ENCODE results near the gene MYMK.

The MYMK gene

GRCh38 chr9:133569121-133569785 is 44.5 kb upstream of the MYMK start:
- peaks cover 0 to 29% (median 0%) of the 10 kb centered on the region in 3 experiments for H3K27me3 ChIP-seq (ENCODE audit: control insufficient read depth in 3 of 3, insufficient read depth in 3 of 3, low read depth in 1 of 3, low read length in 3 of 3)
- H3K79me1 ChIP-seq (ENCODE audit: low read depth, low read length): peaks cover 3% of the 10 kb centered on the region
- no CpG with 5 or more reads among the region's 14 CpGs for WGBS, 2 donors (ENCODE audit: extremely low coverage in 2 of 2, insufficient read length in 2 of 2, insufficient replicate concordance in 1 of 2)

GRCh38 chr9:133568186-133568585 is 43.4 kb upstream of the MYMK start:
- no peak overlapping the region for H3K4me2 ChIP-seq (ENCODE audit: insufficient read depth, low read length, poor library complexity, severe bottlenecking)
- H2AFZ ChIP-seq (ENCODE audit: low read length): no peak overlapping the region
- no peaks in the 10 kb centered on the region for H3K36me3 ChIP-seq (replicated peaks in 1 of 2; ENCODE audit: control insufficient read depth in 2 of 2, insufficient read depth in 2 of 2, low read length in 2 of 2)
- H2AK5ac ChIP-seq (ENCODE audit: low read depth, low read length): no peak overlapping the region
- peak overlapping the region; percentile 72 for H2BK120ac ChIP-seq (ENCODE audit: low read depth, low read length)
- no peak overlapping the region for H2BK12ac ChIP-seq (ENCODE audit: low read length)
- no peak overlapping the region for H2BK15ac ChIP-seq (ENCODE audit: low read length)
- H3K9ac ChIP-seq (ENCODE audit: low read depth, low read length, poor library complexity): peak overlapping the region; percentile 50
- no peak for DNase-seq (ENCODE audit: low spot score)
- peaks cover 5 to 11% of the 10 kb centered on the region in 2 donors for H3K4me1 ChIP-seq (ENCODE audit: control insufficient read depth in 2 of 2, insufficient read depth in 1 of 2, low read depth in 1 of 2, low read length in 2 of 2)
- no peak overlapping the region for H4K91ac ChIP-seq (ENCODE audit: low read depth, low read length, poor library complexity)
- no peak overlapping the region for H3K4ac ChIP-seq (ENCODE audit: low read length)
- H3K27me3 ChIP-seq (ENCODE audit: control insufficient read depth in 3 of 3, insufficient read depth in 3 of 3, low read depth in 1 of 3, low read length in 3 of 3): peaks cover 0 to 31% (median 0%) of the 10 kb centered on the region in 3 experiments
- peak overlapping the region; percentile 75 for H3K14ac ChIP-seq (ENCODE audit: low read length)
- no peak overlapping the region for H3K27ac ChIP-seq (replicated peaks; ENCODE audit: low read length)
- no peak overlapping the region for H4K8ac ChIP-seq (ENCODE audit: low read depth, low read length)
- H3K23ac ChIP-seq (ENCODE audit: low read depth, low read length, poor library complexity): peak overlapping the region; percentile 52
- H3K9me3 ChIP-seq (replicated peaks in 1 of 2; ENCODE audit: control insufficient read depth in 2 of 2, insufficient read depth in 1 of 2, low read depth in 1 of 2, low read length in 2 of 2): no peaks in the 10 kb centered on the region
- no peak overlapping the region for H3K18ac ChIP-seq (ENCODE audit: low read length)
- H3K4me3 ChIP-seq (ENCODE audit: low read length in 2 of 2): no peak overlapping the region
- H3K79me1 ChIP-seq (ENCODE audit: low read depth, low read length): peaks cover 3% of the 10 kb centered on the region
- no peak overlapping the region for H2BK5ac ChIP-seq (ENCODE audit: low read length)
- WGBS, 2 donors (ENCODE audit: extremely low coverage in 2 of 2, insufficient read length in 2 of 2, insufficient replicate concordance in 1 of 2): no CpG with 5 or more reads among the region's 33 CpGs

More at GRCh38 chr9:133569121-133569785, 44.5 kb upstream of the MYMK start:
- no peaks in the 10 kb centered on the region for H3K36me3 ChIP-seq (replicated peaks in 1 of 2; ENCODE audit: control insufficient read depth in 2 of 2, insufficient read depth in 2 of 2, low read length in 2 of 2)
- H3K4me1 ChIP-seq (ENCODE audit: control insufficient read depth in 2 of 2, insufficient read depth in 1 of 2, low read depth in 1 of 2, low read length in 2 of 2): peaks cover 2 to 9% of the 10 kb centered on the region in 2 donors
- no peak overlapping the region for H2BK15ac ChIP-seq (ENCODE audit: low read length)
- H4K8ac ChIP-seq (ENCODE audit: low read depth, low read length): no peak overlapping the region
- H2AK5ac ChIP-seq (ENCODE audit: low read depth, low read length): no peak overlapping the region
- no peak overlapping the region for H3K9ac ChIP-seq (ENCODE audit: low read depth, low read length, poor library complexity)
- no peak overlapping the region for H3K27ac ChIP-seq (replicated peaks; ENCODE audit: low read length)
- no peak overlapping the region for H2BK12ac ChIP-seq (ENCODE audit: low read length)
- no peak overlapping the region for H3K4ac ChIP-seq (ENCODE audit: low read length)
- no peak overlapping the region for H3K23ac ChIP-seq (ENCODE audit: low read depth, low read length, poor library complexity)
- H3K4me3 ChIP-seq (ENCODE audit: low read length in 2 of 2): no peak overlapping the region
- H3K9me3 ChIP-seq (replicated peaks in 1 of 2; ENCODE audit: control insufficient read depth in 2 of 2, insufficient read depth in 1 of 2, low read depth in 1 of 2, low read length in 2 of 2): no peaks in the 10 kb centered on the region
- H4K91ac ChIP-seq (ENCODE audit: low read depth, low read length, poor library complexity): no peak overlapping the region
- H2AFZ ChIP-seq (ENCODE audit: low read length): no peak overlapping the region
- no peak overlapping the region for H2BK120ac ChIP-seq (ENCODE audit: low read depth, low read length)
- DNase-seq (ENCODE audit: low spot score): no peak
- no peak overlapping the region for H2BK5ac ChIP-seq (ENCODE audit: low read length)
- H3K14ac ChIP-seq (ENCODE audit: low read length): no peak overlapping the region
- peak overlapping the region; percentile 83 for H3K18ac ChIP-seq (ENCODE audit: low read length)
- no peak overlapping the region for H3K4me2 ChIP-seq (ENCODE audit: insufficient read depth, low read length, poor library complexity, severe bottlenecking)

GRCh38 chr9:133566817-133567216 is 42.1 kb upstream of the MYMK start:
- Histone ChIP-seq H2BK15ac (ENCODE audit: low read length) (peak overlapping the region; percentile 92), H3K4me2 (ENCODE audit: insufficient read depth, low read length, poor library complexity, severe bottlenecking) (no peak overlapping the region), H3K4ac (ENCODE audit: low read length) (no peak overlapping the region), H2BK120ac (ENCODE audit: low read depth, low read length) (no peak overlapping the region), H3K36me3 (replicated peaks in 1 of 2; ENCODE audit: control insufficient read depth in 2 of 2, insufficient read depth in 2 of 2, low read length in 2 of 2) (no peaks in the 10 kb centered on the region), H2AFZ (ENCODE audit: low read length) (no peak overlapping the region), H3K79me1 (ENCODE audit: low read depth, low read length) (peaks cover 3% of the 10 kb centered on the region), H4K8ac (ENCODE audit: low read depth, low read length) (no peak overlapping the region), H3K23ac (ENCODE audit: low read depth, low read length, poor library complexity) (no peak overlapping the region), H2BK5ac (ENCODE audit: low read length) (no peak overlapping the region), H4K91ac (ENCODE audit: low read depth, low read length, poor library complexity) (no peak overlapping the region), H3K4me3 (ENCODE audit: low read length in 2 of 2) (peak overlapping the region in 1 of 2 donors; percentile 35), H2BK12ac (ENCODE audit: low read length) (peak overlapping the region; percentile 73), H3K9ac (ENCODE audit: low read depth, low read length, poor library complexity) (no peak overlapping the region), H3K4me1 (ENCODE audit: control insufficient read depth in 2 of 2, insufficient read depth in 1 of 2, low read depth in 1 of 2, low read length in 2 of 2) (peaks cover 6 to 11% of the 10 kb centered on the region in 2 donors), H3K27ac (replicated peaks; ENCODE audit: low read length) (no peak overlapping the region), H2AK5ac (ENCODE audit: low read depth, low read length) (peak overlapping the region; percentile 88), H3K14ac (ENCODE audit: low read length) (no peak overlapping the region), H3K18ac (ENCODE audit: low read length) (peak overlapping the region; percentile 41), H3K27me3 (ENCODE audit: control insufficient read depth in 3 of 3, insufficient read depth in 3 of 3, low read depth in 1 of 3, low read length in 3 of 3) (peaks cover 0 to 23% (median 0%) of the 10 kb centered on the region in 3 experiments), H3K9me3 (replicated peaks in 1 of 2; ENCODE audit: control insufficient read depth in 2 of 2, insufficient read depth in 1 of 2, low read depth in 1 of 2, low read length in 2 of 2) (no peaks in the 10 kb centered on the region)
- no CpG with 5 or more reads among the region's 17 CpGs for WGBS, 2 donors (ENCODE audit: extremely low coverage in 2 of 2, insufficient read length in 2 of 2, insufficient replicate concordance in 1 of 2)
- no peak for DNase-seq (ENCODE audit: low spot score)

- no CpG with 5 or more reads among the region's 14 CpGs for WGBS, 2 donors (ENCODE audit: extremely low coverage in 2 of 2, insufficient read length in 2 of 2, insufficient replicate concordance in 1 of 2)
- Histone ChIP-seq H2BK12ac (ENCODE audit: low read length) (peak overlapping the region; percentile 73), H3K27ac (replicated peaks; ENCODE audit: low read length) (no peak overlapping the region), H3K23ac (ENCODE audit: low read depth, low read length, poor library complexity) (no peak overlapping the region), H3K9me3 (replicated peaks in 1 of 2; ENCODE audit: control insufficient read depth in 2 of 2, insufficient read depth in 1 of 2, low read depth in 1 of 2, low read length in 2 of 2) (no peaks in the 10 kb centered on the region), H2AFZ (ENCODE audit: low read length) (no peak overlapping the region), H3K27me3 (ENCODE audit: control insufficient read depth in 3 of 3, insufficient read depth in 3 of 3, low read depth in 1 of 3, low read length in 3 of 3) (peaks cover 0 to 23% (median 0%) of the 10 kb centered on the region in 3 experiments), H2BK120ac (ENCODE audit: low read depth, low read length) (no peak overlapping the region), H4K91ac (ENCODE audit: low read depth, low read length, poor library complexity) (no peak overlapping the region), H3K4me3 (ENCODE audit: low read length in 2 of 2) (no peak overlapping the region), H3K4me1 (ENCODE audit: control insufficient read depth in 2 of 2, insufficient read depth in 1 of 2, low read depth in 1 of 2, low read length in 2 of 2) (peaks cover 6 to 11% of the 10 kb centered on the region in 2 donors), H3K14ac (ENCODE audit: low read length) (peak overlapping the region; percentile 71), H2BK5ac (ENCODE audit: low read length) (no peak overlapping the region), H3K18ac (ENCODE audit: low read length) (no peak overlapping the region), H2BK15ac (ENCODE audit: low read length) (peak overlapping the region; percentile 92), H4K8ac (ENCODE audit: low read depth, low read length) (no peak overlapping the region), H3K4ac (ENCODE audit: low read length) (no peak overlapping the region), H3K79me1 (ENCODE audit: low read depth, low read length) (peaks cover 3% of the 10 kb centered on the region), H3K9ac (ENCODE audit: low read depth, low read length, poor library complexity) (no peak overlapping the region), H2AK5ac (ENCODE audit: low read depth, low read length) (peak overlapping the region; percentile 88), H3K4me2 (ENCODE audit: insufficient read depth, low read length, poor library complexity, severe bottlenecking) (no peak overlapping the region), H3K36me3 (replicated peaks in 1 of 2; ENCODE audit: control insufficient read depth in 2 of 2, insufficient read depth in 2 of 2, low read length in 2 of 2) (no peaks in the 10 kb centered on the region)
- DNase-seq (ENCODE audit: low spot score): no peak
Observed at GRCh38 chr9:133566382-133566781, 41.6 kb upstream of the MYMK start.
